AG04449 (cell line): Measurements from ENCODE around the gene ZMAT5.

Experiments used
- CTCF ChIA-PET: fragments of 350-600 bp; formaldehyde crosslinking; extraction: SDS; loops from one replicate; lab custom pipeline; 2021; ENCODE audit warnings: antibody characterized with exemption; lab: Yijun Ruan, JAX
- POLR2A ChIA-PET: fragments of 400-600, 350-600 bp; formaldehyde crosslinking; extraction: SDS; loops from one replicate; lab custom pipeline; 2020; ENCODE audit warnings: antibody characterized with exemption, inconsistent platforms; lab: Yijun Ruan, JAX
- DNase-seq: peaks from one replicate; pipeline ENCODE4 v3.0.0-alpha.2; 2010; ENCODE audit warnings: low read depth, low spot score
- H3K4me3 ChIP-seq: 2 replicates; pipeline ENCODE4 v1.5.1; 2011; ENCODE audit warnings: low read depth, mild to moderate bottlenecking, control low read depth, low read length
- TF ChIP-seq, protein P1 (sequence below): IDR thresholded peaks from one replicate; pipeline ENCODE4 v1.5.1; 2011; ENCODE audit warnings: mild to moderate bottlenecking, moderate library complexity, low read length, control low read depth, inconsistent platforms; ENCODE audit not compliant: insufficient read depth; ENCODE audit errors: missing control alignments

The ZMAT5 gene

DNA sequence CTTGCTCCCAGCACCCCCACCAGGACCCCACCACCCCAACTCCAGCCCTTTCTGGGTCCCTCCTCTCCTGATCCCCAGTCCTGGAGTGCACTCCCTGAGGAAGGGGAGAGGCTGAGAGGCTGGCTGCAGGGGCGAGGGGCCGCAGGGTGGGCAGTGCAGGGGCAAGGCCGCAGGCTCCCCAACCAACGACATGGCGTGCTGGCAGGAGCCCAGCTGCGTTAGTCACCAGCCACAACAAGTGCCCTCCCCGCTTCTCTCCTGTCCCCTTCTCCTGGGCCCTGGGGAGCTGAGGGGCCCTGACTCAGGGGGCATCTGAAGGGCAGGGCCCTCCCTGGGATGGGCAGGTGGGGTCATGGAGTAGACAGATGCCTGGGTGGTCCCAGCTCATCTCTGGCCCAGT is 44.7 kb downstream of the ZMAT5 start:
- DNase-seq, result no peak
- POLR2A ChIA-PET, result no interaction called here
- TF ChIP-seq, protein P1, sequence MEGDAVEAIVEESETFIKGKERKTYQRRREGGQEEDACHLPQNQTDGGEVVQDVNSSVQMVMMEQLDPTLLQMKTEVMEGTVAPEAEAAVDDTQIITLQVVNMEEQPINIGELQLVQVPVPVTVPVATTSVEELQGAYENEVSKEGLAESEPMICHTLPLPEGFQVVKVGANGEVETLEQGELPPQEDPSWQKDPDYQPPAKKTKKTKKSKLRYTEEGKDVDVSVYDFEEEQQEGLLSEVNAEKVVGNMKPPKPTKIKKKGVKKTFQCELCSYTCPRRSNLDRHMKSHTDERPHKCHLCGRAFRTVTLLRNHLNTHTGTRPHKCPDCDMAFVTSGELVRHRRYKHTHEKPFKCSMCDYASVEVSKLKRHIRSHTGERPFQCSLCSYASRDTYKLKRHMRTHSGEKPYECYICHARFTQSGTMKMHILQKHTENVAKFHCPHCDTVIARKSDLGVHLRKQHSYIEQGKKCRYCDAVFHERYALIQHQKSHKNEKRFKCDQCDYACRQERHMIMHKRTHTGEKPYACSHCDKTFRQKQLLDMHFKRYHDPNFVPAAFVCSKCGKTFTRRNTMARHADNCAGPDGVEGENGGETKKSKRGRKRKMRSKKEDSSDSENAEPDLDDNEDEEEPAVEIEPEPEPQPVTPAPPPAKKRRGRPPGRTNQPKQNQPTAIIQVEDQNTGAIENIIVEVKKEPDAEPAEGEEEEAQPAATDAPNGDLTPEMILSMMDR, result no peak
- CTCF ChIA-PET, result interaction anchor here (0.8 kb wide), 1 partner anchor 281 kb away, joined by 4 read pairs; no protein-coding TSS in a partner anchor
- no peak overlapping the region for H3K4me3 ChIP-seq

DNA sequence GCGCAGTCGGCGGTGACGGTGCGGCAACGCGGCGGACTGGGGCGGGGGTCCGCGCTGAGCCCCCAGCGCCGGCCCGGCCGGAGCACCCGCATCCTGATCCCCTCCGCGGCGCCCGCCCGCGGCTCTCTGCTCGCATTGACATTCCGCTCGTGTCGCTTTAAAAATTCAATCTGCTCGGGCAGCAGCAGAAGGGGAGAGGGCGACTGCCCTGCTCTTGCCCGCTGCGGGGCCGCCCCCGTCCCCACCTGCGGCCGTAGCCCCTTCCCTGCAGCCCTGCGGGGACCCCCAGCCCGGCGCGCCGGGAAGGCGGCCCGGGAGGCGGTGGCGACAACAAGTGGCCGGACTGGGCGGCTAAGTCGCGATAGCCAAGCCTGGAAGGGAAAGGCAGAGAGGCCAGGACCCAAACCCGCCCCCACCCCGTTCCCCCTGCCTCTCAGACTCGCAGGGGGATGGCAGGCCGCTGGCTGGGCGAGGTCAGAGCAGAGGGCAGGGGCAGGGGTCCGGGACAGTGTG is 45.9 kb downstream of the ZMAT5 start:
- TF ChIP-seq, protein P1, result no peak
- no peak for DNase-seq
- POLR2A ChIA-PET, result no interaction called here
- CTCF ChIA-PET, result interaction anchor here (1.0 kb wide), 1 partner anchor 368 kb away, joined by 3 read pairs; no protein-coding TSS in a partner anchor
- H3K4me3 ChIP-seq, result no peak overlapping the region

DNA sequence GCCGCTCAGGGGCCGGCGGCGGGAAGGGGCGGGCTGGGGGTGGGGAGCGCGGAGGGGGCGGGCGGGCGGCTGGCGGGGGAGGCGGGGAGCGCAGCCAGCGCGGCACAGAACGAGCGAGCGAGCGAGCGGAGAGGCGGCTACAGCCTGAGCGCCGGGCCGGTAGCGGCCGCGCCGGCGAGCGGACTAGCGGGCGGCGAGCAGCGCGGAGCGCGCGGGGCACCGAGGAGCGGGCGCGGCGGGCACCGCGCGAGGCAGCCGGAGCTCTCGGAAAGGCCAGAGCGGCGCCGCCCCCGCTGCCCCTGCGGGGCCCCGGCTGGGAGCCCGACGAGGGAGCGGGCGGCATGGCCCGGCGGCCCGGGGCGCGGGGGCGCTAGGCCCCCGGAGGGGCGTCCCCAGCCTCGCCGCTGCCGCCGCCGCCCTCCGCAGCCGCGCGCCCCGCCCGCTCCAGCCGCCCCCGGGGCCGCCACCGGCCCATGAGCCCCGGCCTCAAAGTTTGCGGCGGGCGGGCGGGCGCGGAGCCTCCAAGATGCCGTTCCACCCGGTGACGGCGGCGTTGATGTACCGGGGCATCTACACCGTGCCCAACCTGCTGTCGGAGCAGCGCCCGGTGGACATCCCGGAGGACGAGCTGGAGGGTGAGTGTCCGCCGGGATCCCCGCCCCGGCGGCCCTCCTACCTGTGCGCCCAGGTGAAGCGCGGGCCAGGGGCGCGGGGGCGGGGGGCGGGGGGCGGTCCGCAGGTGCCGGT is 46.7 kb downstream of the ZMAT5 start, which contains the start of gene CABP7:
CABP7 (plus strand) TSS at position 105 of the 747 bp plus-strand sequence; CDS start at position 527, 422 bp downstream.
- no peak for DNase-seq
- POLR2A ChIA-PET, result no interaction called here
- CTCF ChIA-PET, result interaction anchor here (1.0 kb wide), 1 partner anchor 368 kb away, joined by 3 read pairs; no protein-coding TSS in a partner anchor
- TF ChIP-seq, protein P1, result no peak
- H3K4me3 ChIP-seq, result no peak within 1 kb of the TSS

DNA sequence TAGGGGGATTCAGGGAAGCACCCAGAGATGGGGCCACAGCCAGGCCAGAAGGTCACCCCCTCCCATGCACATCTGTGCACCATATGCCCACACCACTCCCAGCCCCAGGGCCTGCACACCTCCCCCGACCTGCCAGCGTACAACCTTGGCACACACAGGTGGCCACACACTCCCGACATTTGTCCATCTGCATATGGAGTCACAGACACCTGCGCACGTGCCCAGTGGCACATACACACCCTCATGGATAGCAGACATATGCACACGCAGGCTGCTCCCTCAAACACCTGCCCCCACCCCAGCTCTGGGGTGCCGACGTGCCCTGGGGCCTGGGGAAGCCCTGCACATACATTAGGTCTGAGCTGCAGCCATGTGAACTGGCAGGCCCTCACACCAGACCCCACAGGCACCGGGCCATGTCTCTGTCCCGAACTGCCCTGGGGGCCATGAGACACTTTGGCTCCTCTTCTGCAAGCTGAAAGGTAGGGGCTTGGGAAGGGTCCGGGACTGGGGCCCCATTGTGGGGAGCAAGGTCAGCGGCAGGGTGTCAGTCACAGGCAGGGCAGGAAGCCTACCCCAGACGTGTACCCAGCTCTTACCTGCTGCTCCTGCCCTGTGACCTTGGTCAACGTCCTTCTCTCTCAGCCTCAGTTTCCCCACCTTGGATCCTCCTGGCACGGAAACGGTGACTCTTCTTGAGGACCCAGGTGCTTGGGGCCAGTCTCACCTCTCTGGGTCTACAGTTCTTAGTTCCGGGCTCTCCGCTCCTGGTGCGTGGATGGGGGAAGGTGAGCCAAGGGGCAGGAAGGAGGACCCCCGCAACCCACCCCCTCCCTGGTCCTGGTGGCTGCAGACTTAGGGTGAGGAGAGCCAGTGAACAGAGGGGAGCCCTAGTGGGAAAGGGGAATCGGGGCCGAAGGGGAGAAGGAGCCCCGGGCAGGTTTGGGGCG is 47.6 kb downstream of the ZMAT5 start:
- TF ChIP-seq, protein P1, result no peak
- ChIA-PET CTCF (interaction anchor here (0.5 to 0.8 kb wide), 2 partner anchors 16 to 562 kb away, joined by 3 read pairs; no protein-coding TSS in a partner anchor), POLR2A (interaction anchor here (0.6 kb wide), 1 partner anchor 35 kb away, joined by 3 read pairs; no protein-coding TSS in a partner anchor)
- DNase-seq, result no peak
- no peak overlapping the region for H3K4me3 ChIP-seq

DNA sequence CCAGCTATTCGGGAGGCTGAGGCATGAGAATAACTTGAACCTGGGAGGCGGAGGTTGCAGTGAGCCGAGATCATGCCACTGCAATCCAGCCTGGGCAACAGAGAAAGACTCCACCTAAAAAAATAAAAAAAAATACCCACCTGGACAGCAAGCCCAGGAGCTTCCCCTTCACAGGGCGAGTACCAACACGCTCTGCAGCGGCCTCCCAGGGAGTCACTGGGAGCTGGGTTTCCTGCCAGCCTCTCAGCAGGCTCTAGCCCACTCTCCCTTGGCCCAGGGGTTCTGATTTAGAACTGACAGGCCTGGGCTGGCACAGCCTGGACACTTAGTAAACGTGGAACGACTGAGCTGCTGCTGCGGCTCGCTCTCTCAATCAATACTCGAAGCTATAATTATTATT is 49.0 kb downstream of the ZMAT5 start:
- H3K4me3 ChIP-seq, result no peak overlapping the region
- no peak for DNase-seq
- CTCF ChIA-PET, result interaction anchor here (0.9 to 1.2 kb wide), 2 partner anchors 16 to 92 kb away, joined by 3 read pairs; no protein-coding TSS in a partner anchor
- POLR2A ChIA-PET, result no interaction called here
- TF ChIP-seq, protein P1, result no peak
